HG03280 (cell line): ENCODE data around the gene KIAA0319L.
"Not testable (repeated sequence)": the region's sequence is repeated elsewhere in the genome, so short reads cannot be mapped to it uniquely, and the experiment has no call there.

Source experiments
- ATAC-seq: cut with Tn5 transposase; IDR thresholded peaks from one replicate; pipeline ENCODE4 v1.9.1; 2021; ENCODE audit warnings: mild to moderate bottlenecking, moderate library complexity; ENCODE audit not compliant: unreplicated experiment

The KIAA0319L gene

GRCh38 chr1:35557118-35557610 is at the start of gene KIAA0319L:
Gene KIAA0319L, minus strand, starts transcription at chr1:35557403. Its CDS starts 2,912 bp downstream, at chr1:35554491.
- ATAC-seq, result peak; percentile 74

GRCh38 chr1:35605867-35606182 is 48.6 kb upstream of the KIAA0319L start:
- no peak for ATAC-seq

GRCh38 chr1:35605071-35605866 is 48.1 kb upstream of the KIAA0319L start:
- no peak for ATAC-seq

- no peak for ATAC-seq
Observed at GRCh38 chr1:35603941-35604340, 46.7 kb upstream of the KIAA0319L start.

- ATAC-seq, result no peak
Observed at GRCh38 chr1:35603468-35603867, 46.3 kb upstream of the KIAA0319L start.

GRCh38 chr1:35600593-35600992 is 43.4 kb upstream of the KIAA0319L start:
- ATAC-seq, result no peak

- ATAC-seq, result no peak
Observed at GRCh38 chr1:35599411-35599810, 42.2 kb upstream of the KIAA0319L start.

- no peak for ATAC-seq
Observed at GRCh38 chr1:35598895-35599294, 41.7 kb upstream of the KIAA0319L start.

GRCh38 chr1:35597870-35598269 is 40.7 kb upstream of the KIAA0319L start:
- no peak for ATAC-seq

- no peak for ATAC-seq
Observed at GRCh38 chr1:35595684-35596083, 38.5 kb upstream of the KIAA0319L start.

GRCh38 chr1:35594005-35594760 is 37.0 kb upstream of the KIAA0319L start:
- ATAC-seq, result no peak

- no peak for ATAC-seq
Observed at GRCh38 chr1:35592991-35593769, 36.0 kb upstream of the KIAA0319L start.

- ATAC-seq, result no peak
Observed at GRCh38 chr1:35591211-35591610, 34.0 kb upstream of the KIAA0319L start.

GRCh38 chr1:35590476-35591040 is 33.4 kb upstream of the KIAA0319L start:
- no peak for ATAC-seq

- no peak for ATAC-seq
Observed at GRCh38 chr1:35589516-35590427, 32.6 kb upstream of the KIAA0319L start.

- ATAC-seq, result no peak
Observed at GRCh38 chr1:35588197-35588910, 31.2 kb upstream of the KIAA0319L start.

- no peak for ATAC-seq
Observed at GRCh38 chr1:35587736-35588135, 30.5 kb upstream of the KIAA0319L start.

GRCh38 chr1:35586808-35587207 is 29.6 kb upstream of the KIAA0319L start:
- no peak for ATAC-seq

- not testable (repeated sequence) for ATAC-seq
Observed at GRCh38 chr1:35585805-35586204, 28.6 kb upstream of the KIAA0319L start.
